ENCODE data around the gene ANP32A. TPM values are rescaled to one million over a fixed set of nuclear protein-coding genes. Genes with fewer than 3 reads are reported as not detected.
A peak's percentile ranks its signal among the peaks of the same experiment; 100 is the strongest.

ANP32A gene
- total RNA-seq, 1 experiment from 2014 or later = 232 TPM

DNA sequence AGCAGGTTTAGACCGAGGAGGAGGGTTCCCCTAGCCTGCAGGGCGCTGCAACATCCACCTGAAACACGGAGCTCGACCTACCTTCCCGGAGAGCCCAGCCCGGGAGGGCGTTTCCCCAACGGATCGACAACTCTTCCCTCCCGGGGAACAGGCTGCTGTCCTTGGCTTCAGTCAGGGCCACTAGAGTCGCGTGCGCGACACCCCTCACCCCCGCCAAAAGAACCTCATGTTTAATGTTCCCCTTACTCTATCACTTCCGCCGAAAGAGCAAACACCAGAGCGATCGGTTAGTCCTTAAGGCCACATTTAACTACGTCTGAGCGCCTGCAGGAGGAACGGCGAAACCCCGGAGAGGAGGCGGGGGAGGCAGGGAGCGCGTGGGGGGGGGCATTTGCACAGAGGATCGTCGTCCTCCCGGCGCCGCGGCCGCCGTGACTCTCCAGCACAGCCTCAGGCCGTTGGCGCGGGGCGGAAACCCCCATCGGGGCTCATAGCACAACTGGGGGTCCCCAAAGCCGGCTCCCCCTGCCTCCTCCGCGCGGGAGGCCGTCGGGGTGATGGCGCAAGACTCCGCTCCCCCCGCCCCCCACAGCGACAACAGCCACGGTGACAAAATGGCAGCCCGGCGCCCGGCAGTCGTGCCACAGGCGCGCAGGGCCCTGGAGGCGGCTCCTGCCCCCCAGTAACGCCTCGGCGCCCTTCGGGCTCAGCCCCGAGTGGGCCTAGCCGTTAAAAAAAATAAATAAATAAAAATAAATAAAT is 3.2 kb downstream of the ANP32A start:
- TF ChIP-seq ZNF423 (CRISPR knock-in tag; IDR thresholded peaks at IDR 0.05) (peak; percentile 41; the same call in 1 of the 2 replicates), RORB (CRISPR knock-in tag; IDR thresholded peaks at IDR 0.05) (no peak), ZNF263 (CRISPR knock-in tag; IDR thresholded peaks at IDR 0.05; ENCODE audit: low read depth) (peak; percentile 15; the same call in 1 of the 2 replicates)
- TF ChIP-seq, protein P1, sequence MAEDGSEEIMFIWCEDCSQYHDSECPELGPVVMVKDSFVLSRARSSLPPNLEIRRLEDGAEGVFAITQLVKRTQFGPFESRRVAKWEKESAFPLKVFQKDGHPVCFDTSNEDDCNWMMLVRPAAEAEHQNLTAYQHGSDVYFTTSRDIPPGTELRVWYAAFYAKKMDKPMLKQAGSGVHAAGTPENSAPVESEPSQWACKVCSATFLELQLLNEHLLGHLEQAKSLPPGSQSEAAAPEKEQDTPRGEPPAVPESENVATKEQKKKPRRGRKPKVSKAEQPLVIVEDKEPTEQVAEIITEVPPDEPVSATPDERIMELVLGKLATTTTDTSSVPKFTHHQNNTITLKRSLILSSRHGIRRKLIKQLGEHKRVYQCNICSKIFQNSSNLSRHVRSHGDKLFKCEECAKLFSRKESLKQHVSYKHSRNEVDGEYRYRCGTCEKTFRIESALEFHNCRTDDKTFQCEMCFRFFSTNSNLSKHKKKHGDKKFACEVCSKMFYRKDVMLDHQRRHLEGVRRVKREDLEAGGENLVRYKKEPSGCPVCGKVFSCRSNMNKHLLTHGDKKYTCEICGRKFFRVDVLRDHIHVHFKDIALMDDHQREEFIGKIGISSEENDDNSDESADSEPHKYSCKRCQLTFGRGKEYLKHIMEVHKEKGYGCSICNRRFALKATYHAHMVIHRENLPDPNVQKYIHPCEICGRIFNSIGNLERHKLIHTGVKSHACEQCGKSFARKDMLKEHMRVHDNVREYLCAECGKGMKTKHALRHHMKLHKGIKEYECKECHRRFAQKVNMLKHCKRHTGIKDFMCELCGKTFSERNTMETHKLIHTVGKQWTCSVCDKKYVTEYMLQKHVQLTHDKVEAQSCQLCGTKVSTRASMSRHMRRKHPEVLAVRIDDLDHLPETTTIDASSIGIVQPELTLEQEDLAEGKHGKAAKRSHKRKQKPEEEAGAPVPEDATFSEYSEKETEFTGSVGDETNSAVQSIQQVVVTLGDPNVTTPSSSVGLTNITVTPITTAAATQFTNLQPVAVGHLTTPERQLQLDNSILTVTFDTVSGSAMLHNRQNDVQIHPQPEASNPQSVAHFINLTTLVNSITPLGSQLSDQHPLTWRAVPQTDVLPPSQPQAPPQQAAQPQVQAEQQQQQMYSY (CRISPR knock-in tag; IDR thresholded peaks at IDR 0.05) = no peak
- TF ChIP-seq, protein P2, sequence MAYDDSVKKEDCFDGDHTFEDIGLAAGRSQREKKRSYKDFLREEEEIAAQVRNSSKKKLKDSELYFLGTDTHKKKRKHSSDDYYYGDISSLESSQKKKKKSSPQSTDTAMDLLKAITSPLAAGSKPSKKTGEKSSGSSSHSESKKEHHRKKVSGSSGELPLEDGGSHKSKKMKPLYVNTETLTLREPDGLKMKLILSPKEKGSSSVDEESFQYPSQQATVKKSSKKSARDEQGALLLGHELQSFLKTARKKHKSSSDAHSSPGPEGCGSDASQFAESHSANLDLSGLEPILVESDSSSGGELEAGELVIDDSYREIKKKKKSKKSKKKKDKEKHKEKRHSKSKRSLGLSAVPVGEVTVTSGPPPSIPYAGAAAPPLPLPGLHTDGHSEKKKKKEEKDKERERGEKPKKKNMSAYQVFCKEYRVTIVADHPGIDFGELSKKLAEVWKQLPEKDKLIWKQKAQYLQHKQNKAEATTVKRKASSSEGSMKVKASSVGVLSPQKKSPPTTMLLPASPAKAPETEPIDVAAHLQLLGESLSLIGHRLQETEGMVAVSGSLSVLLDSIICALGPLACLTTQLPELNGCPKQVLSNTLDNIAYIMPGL (CRISPR knock-in tag; IDR thresholded peaks at IDR 0.05) = 0 out of 2 replicates have a peak, but pooled peaks have one; percentile 26
- H3K4me3 Mint-ChIP-seq = peak overlapping the region; percentile 92
- ChIA-PET CTCF (interaction anchor here (0.7 to 3.3 kb wide), 8 partner anchors 16 to 143 kb away, joined by 3 to 19 read pairs (median 6); no protein-coding TSS in a partner anchor), POLR2A (interaction anchor here (0.6 to 4.6 kb wide), 6 partner anchors 10 to 132 kb away, joined by 3 to 41 read pairs (median 4); no protein-coding TSS in a partner anchor)
- peak overlapping the region; percentile 96 for H3K27ac Mint-ChIP-seq
- H3K4me1 Mint-ChIP-seq = peaks cover 53% of the 10 kb centered on the region
- peaks cover 6% of the 10 kb centered on the region for H3K36me3 Mint-ChIP-seq
- DNase-seq (ENCODE audit: low spot score) (peak; percentile 53), ATAC-seq (no peak)
- peaks cover 11% of the 10 kb centered on the region for H3K27me3 Mint-ChIP-seq (ENCODE audit: low read depth)
- no peaks in the 10 kb centered on the region for H3K9me3 Mint-ChIP-seq

DNA sequence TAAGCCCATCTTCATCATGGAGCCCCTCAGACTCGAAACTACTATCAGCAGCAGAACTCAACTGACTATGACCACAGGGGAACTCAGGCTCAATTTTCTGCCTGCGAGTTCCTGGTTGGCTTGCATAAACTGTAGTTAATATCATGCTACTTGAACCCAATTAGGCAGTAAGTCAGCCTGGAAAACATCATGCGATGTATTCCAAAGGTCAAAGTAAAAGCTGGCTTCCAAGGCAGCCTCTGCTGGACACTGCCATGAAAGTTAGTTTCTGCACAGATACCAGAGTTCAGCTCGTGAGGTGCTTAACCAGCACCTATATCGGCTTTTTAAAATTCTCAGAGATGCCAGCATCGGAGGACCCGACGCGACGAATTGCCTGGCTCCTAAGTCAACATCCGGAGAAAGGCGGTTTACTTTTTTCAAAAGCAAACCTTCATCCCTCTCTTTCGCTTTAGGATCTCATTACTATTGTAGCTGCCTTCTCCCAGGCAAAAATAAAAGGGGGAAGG is 3.8 kb downstream of the ANP32A start:
- no peak for DNase-seq (ENCODE audit: low spot score)
- no peak for ATAC-seq
- Mint-ChIP-seq H3K9me3 (no peaks in the 10 kb centered on the region), H3K4me3 (peak overlapping the region; percentile 92), H3K27ac (peak overlapping the region; percentile 96), H3K4me1 (peaks cover 54% of the 10 kb centered on the region), H3K36me3 (peaks cover 6% of the 10 kb centered on the region), H3K27me3 (ENCODE audit: low read depth) (peaks cover 5% of the 10 kb centered on the region)
- POLR2A ChIA-PET = interaction anchor here (0.7 to 4.6 kb wide), 4 partner anchors 9 to 59 kb away, joined by 4 to 41 read pairs (median 4); no protein-coding TSS in a partner anchor
- CTCF ChIA-PET = interaction anchor here (0.7 to 1.9 kb wide), 7 partner anchors 17 to 143 kb away, joined by 3 to 12 read pairs (median 5); no protein-coding TSS in a partner anchor
- TF ChIP-seq, protein P3, sequence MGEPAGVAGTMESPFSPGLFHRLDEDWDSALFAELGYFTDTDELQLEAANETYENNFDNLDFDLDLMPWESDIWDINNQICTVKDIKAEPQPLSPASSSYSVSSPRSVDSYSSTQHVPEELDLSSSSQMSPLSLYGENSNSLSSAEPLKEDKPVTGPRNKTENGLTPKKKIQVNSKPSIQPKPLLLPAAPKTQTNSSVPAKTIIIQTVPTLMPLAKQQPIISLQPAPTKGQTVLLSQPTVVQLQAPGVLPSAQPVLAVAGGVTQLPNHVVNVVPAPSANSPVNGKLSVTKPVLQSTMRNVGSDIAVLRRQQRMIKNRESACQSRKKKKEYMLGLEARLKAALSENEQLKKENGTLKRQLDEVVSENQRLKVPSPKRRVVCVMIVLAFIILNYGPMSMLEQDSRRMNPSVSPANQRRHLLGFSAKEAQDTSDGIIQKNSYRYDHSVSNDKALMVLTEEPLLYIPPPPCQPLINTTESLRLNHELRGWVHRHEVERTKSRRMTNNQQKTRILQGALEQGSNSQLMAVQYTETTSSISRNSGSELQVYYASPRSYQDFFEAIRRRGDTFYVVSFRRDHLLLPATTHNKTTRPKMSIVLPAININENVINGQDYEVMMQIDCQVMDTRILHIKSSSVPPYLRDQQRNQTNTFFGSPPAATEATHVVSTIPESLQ (CRISPR knock-in tag; IDR thresholded peaks at IDR 0.05) = no peak
- TF ChIP-seq, protein P4, sequence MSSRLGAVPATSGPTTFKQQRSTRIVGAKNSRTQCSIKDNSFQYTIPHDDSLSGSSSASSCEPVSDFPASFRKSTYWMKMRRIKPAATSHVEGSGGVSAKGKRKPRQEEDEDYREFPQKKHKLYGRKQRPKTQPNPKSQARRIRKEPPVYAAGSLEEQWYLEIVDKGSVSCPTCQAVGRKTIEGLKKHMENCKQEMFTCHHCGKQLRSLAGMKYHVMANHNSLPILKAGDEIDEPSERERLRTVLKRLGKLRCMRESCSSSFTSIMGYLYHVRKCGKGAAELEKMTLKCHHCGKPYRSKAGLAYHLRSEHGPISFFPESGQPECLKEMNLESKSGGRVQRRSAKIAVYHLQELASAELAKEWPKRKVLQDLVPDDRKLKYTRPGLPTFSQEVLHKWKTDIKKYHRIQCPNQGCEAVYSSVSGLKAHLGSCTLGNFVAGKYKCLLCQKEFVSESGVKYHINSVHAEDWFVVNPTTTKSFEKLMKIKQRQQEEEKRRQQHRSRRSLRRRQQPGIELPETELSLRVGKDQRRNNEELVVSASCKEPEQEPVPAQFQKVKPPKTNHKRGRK (CRISPR knock-in tag; IDR thresholded peaks at IDR 0.05; ENCODE audit: borderline replicate concordance) = no peak
- TF ChIP-seq GRHL2 (CRISPR knock-in tag; IDR thresholded peaks at IDR 0.05; ENCODE audit: insufficient replicate concordance, severe bottlenecking) = no peak
- TF ChIP-seq, protein P5, sequence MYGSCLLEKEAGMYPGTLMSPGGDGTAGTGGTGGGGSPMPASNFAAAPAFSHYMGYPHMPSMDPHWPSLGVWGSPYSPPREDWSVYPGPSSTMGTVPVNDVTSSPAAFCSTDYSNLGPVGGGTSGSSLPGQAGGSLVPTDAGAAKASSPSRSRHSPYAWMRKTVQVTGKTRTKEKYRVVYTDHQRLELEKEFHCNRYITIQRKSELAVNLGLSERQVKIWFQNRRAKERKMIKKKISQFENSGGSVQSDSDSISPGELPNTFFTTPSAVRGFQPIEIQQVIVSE (CRISPR knock-in tag; IDR thresholded peaks at IDR 0.05; ENCODE audit: borderline replicate concordance) = no peak
- no peak for TF ChIP-seq NR2C2 (CRISPR knock-in tag; IDR thresholded peaks at IDR 0.05)
- TF ChIP-seq FOXJ3 (CRISPR knock-in tag; IDR thresholded peaks at IDR 0.05; ENCODE audit: borderline replicate concordance) = no peak
- TF ChIP-seq ZBTB21 (CRISPR knock-in tag; IDR thresholded peaks at IDR 0.05; ENCODE audit: borderline replicate concordance) = no peak
- TF ChIP-seq ZNF138 (CRISPR knock-in tag; conservative IDR thresholded peaks at IDR 0.05) = no peak
- TF ChIP-seq ZNF263 (CRISPR knock-in tag; IDR thresholded peaks at IDR 0.05; ENCODE audit: low read depth) = no peak
- TF ChIP-seq ZNF317 (CRISPR knock-in tag; IDR thresholded peaks at IDR 0.05; ENCODE audit: borderline replicate concordance, low read depth) = no peak
- no peak for TF ChIP-seq TCF7 (CRISPR knock-in tag; IDR thresholded peaks at IDR 0.05; ENCODE audit: low read depth)
- TF ChIP-seq, protein P6, sequence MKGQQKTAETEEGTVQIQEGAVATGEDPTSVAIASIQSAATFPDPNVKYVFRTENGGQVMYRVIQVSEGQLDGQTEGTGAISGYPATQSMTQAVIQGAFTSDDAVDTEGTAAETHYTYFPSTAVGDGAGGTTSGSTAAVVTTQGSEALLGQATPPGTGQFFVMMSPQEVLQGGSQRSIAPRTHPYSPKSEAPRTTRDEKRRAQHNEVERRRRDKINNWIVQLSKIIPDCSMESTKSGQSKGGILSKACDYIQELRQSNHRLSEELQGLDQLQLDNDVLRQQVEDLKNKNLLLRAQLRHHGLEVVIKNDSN (CRISPR knock-in tag; IDR thresholded peaks at IDR 0.05) = no peak
- TF ChIP-seq ETV6 (CRISPR knock-in tag; IDR thresholded peaks at IDR 0.05) = no peak
